Measurements from ENCODE around the gene NR2C1. TPM values are rescaled to one million over a fixed set of nuclear protein-coding genes. Genes with fewer than 3 reads are reported as not detected.
A peak's percentile ranks its signal among the peaks of the same experiment; 100 is the strongest.

NR2C1 gene
- total and polyA plus RNA-seq, 2 of the 8 experiments (the other 6 are each of a cell fraction or from before 2014, with no cell fraction given): 22.8 to 48.3 TPM

- TF ChIP-seq HDAC2 (IDR thresholded peaks at IDR 0.05; ENCODE audit: borderline replicate concordance in 1 of 2, low read depth in 2 of 2, low read length in 2 of 2) (no peak; a peak in 1 of 4 replicates), RNF2 (IDR thresholded peaks at IDR 0.05; ENCODE audit: borderline replicate concordance, low read depth, low read length, missing control alignments, poor library complexity, severe bottlenecking) (no peak), TCF12 (IDR thresholded peaks at IDR 0.05; ENCODE audit: low read depth, low read length) (no peak), POLR2AphosphoS5 (IDR thresholded peaks at IDR 0.05; ENCODE audit: low read depth, low read length) (no peak; the same call in 1 of the 2 replicates), SP2 (IDR thresholded peaks at IDR 0.05; ENCODE audit: low read length) (peak; percentile 79; the same call in 1 of the 2 replicates), RAD21 (IDR thresholded peaks at IDR 0.05 in 1 of 2, conservative IDR thresholded peaks at IDR 0.05 in 1 of 2; ENCODE audit: low read depth in 2 of 2, low read length in 2 of 2) (no peak), BACH1 (IDR thresholded peaks at IDR 0.05; ENCODE audit: low read length) (peak; percentile 39), RXRA (IDR thresholded peaks at IDR 0.05; ENCODE audit: insufficient read depth, low read depth, low read length) (peak; percentile 32; the same call in 1 of the 2 replicates), SP4 (IDR thresholded peaks at IDR 0.05; ENCODE audit: low read length) (no peak), MAX (IDR thresholded peaks at IDR 0.05) (no peak), BRCA1 (IDR thresholded peaks at IDR 0.05; ENCODE audit: low read depth, low read length) (no peak), CREB1 (IDR thresholded peaks at IDR 0.05) (peak; percentile 86), TAF1 (IDR thresholded peaks at IDR 0.05; ENCODE audit: low read depth, low read length) (peak; percentile 50), KDM1A (IDR thresholded peaks at IDR 0.05; ENCODE audit: borderline replicate concordance, low read length) (no peak), USF2 (IDR thresholded peaks at IDR 0.05; ENCODE audit: low read length) (no peak), POLR2A (IDR thresholded peaks at IDR 0.05; ENCODE audit: control extremely low read depth in 1 of 2, low read depth in 2 of 2, low read length in 2 of 2) (no peak), NRF1 (IDR thresholded peaks at IDR 0.05; ENCODE audit: low read depth, low read length) (peak; percentile 70), CHD2 (IDR thresholded peaks at IDR 0.05; ENCODE audit: low read length) (peak; percentile 76), SAP30 (IDR thresholded peaks at IDR 0.05; ENCODE audit: insufficient read depth, insufficient replicate concordance, low read length) (no peak)
- TF ChIP-seq, protein P1, sequence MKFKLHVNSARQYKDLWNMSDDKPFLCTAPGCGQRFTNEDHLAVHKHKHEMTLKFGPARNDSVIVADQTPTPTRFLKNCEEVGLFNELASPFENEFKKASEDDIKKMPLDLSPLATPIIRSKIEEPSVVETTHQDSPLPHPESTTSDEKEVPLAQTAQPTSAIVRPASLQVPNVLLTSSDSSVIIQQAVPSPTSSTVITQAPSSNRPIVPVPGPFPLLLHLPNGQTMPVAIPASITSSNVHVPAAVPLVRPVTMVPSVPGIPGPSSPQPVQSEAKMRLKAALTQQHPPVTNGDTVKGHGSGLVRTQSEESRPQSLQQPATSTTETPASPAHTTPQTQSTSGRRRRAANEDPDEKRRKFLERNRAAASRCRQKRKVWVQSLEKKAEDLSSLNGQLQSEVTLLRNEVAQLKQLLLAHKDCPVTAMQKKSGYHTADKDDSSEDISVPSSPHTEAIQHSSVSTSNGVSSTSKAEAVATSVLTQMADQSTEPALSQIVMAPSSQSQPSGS (IDR thresholded peaks at IDR 0.05; ENCODE audit: low read length): no peak
Observed at GRCh38 chr12:95072900-95073697, at the start of gene NR2C1 (continued).
